DMS153 (cell line): Measurements from ENCODE around the gene TADA3.
"Not testable (repeated sequence)": the region's sequence is repeated elsewhere in the genome, so short reads cannot be mapped to it uniquely, and the experiment has no call there.

Experiments
- DNase-seq: peaks from one replicate; lab custom pipeline; 2025; lab: John Stamatoyannopoulos, UW

The TADA3 gene

GRCh38 chr3:9783954-9784353, 8.3 kb downstream of the TADA3 start:
- DNase-seq: no peak

GRCh38 chr3:9782770-9783169, 9.5 kb downstream of the TADA3 start:
- DNase-seq: no peak

DNA sequence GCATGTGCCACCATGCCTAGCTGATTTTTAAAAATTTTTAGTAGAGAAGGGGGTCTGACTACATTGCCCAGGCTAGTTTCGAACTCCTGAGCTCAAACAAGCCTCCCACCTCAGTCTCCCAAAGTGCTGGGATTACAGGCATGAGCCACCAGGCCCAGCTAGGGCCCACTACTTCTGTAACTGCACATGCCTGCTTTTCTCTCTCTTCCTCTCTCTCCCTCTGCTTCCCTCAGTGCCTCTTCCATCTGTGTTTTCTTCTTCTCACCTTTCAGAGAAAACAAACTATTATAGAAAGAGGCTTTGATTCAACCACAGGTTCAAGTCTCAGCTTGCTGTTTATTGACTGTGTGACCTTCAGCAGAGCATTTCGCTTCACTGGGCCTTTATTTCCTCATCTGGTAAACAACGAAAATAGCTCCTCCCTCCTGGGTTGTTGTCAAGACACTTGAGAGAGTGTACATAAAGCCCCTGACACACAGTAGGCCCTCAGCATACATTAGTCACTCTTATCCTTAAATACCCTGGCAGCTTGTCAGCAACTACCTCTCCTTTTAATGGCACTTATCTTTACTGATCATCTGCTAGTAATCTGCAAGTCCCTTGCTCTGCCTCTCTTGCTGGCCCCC, 10.2 kb downstream of the TADA3 start:
- DNase-seq: peak; percentile 6

DNA sequence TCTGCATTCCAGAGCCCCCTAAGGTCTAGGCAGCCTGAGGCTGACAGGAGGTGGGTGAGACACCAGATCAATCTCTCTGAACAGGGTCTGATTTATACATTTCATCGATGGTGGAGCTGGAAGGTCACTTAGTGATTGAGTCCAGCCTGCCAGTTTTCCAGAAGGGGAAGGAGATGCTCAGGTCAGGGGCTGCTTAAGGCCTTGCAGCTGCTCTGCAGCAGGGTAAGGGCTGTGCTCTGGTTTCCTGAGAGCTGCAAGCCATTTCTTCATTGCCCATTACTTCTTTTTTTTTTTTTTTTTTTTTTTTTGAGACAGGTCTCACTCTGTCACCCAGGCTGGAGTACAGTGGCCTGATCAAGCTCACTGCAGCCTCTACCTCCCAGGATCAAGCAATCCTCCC, 10.7 kb downstream of the TADA3 start:
- no peak for DNase-seq

- DNase-seq: no peak
These were observed 11.4 kb downstream of the TADA3 start for GRCh38 chr3:9780910-9781309.

DNA sequence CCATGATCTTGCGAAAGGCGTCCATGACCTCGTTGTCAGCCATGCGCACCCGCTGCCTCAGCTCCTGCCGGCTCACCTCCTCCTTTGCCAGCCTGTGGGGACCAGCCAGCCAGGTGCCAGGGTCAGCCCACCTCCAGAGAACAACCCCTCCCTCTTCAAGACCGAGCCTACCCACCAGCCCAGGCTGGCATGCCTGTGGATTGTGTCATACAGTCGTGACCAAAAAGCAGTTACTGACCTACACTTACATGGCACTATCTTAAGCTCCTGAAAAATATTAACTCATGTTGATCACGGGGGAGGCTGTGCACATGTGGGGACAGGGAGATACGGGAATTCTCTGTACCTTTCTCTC, 11.8 kb downstream of the TADA3 start:
- DNase-seq: no peak

GRCh38 chr3:9779721-9780457, 12.4 kb downstream of the TADA3 start:
- no peak for DNase-seq

- DNase-seq: no peak
These were observed 13.1 kb downstream of the TADA3 start for GRCh38 chr3:9779075-9779593.

DNA sequence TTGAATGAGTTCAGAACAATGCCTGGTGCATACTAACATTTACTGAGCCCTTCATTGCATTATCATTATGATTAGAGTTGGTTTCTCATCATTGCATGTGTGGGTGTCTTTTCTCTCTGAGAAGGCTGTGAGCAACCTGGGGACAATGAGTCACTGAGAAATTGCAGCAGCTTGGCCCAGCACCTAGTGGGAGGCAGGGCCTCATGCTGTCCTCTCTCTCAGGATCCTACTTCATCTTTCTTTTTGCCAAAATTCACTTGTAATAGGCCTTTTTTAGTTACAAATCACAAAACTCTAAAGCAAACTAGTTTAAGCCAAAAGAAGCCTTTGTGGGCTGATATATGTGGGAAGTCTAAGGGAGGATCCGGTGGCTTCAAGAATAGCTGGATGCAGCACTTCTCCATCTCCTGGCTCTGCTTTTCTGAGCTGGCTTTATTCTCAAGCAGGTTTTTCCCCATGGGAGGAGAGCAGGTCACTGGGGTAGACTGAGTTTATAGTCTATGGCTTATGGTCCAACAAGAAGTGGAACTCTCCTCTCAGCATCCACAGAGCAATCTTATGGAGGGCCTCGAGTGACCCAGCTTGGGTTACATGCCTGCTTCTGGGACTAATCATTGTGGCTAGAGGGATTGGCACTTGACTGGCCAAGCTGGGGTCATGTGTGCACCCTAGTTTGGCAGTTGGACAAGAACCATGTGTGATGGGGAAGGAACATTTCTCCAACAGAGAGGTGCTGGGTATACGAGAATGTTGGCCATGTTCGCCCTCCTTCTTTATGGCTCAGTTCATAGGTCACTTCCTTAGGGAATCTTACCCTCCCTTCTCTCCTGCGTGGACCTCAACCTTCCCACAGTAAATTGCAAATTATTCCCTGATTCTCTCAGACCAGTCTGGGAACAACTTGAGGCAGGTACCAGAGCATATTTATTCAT, 13.9 kb downstream of the TADA3 start:
- no peak for DNase-seq

GRCh38 chr3:9777694-9778021, 14.6 kb downstream of the TADA3 start:
- no peak for DNase-seq

DNA sequence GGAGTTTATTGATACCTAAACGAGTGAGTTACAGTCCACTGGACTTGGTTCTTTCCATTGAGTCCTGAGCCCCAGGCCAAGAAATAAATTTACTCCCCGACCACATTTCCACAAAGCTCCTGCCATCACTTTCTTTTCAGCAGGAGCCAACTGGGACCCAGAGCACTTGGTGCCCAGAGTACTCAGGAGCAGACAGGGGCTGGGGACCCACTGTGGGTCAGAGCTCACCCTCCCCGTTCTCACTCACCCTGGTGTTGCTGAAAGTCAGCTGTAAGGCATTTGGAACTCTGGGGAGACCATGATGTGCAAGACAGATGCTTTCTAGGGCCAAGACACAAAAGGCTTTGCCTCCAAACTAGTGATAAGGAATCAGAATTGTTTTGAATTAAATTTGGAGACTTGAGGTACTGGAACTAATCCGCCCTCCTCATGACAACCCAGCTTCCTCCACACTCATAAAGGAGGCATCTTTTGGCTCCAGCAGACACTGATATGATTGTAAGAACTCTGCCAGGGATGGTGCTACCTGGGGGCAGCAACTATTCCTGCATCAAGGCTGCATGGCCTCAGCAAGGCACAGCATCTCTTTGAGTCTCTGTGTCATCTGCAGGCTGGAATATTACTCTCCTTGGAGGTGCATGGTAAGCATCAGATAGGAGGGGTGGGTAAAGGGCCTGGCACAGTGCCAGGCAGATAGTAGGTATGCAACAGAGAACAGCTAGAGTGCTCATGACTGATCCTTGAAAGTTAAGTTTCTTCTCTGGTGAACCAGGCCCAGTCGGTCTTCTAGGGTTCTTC, 15.2 kb downstream of the TADA3 start:
- DNase-seq: no peak

- DNase-seq: not testable (repeated sequence)
These were observed 21.3 kb downstream of the TADA3 start for GRCh38 chr3:9771007-9771406.

DNA sequence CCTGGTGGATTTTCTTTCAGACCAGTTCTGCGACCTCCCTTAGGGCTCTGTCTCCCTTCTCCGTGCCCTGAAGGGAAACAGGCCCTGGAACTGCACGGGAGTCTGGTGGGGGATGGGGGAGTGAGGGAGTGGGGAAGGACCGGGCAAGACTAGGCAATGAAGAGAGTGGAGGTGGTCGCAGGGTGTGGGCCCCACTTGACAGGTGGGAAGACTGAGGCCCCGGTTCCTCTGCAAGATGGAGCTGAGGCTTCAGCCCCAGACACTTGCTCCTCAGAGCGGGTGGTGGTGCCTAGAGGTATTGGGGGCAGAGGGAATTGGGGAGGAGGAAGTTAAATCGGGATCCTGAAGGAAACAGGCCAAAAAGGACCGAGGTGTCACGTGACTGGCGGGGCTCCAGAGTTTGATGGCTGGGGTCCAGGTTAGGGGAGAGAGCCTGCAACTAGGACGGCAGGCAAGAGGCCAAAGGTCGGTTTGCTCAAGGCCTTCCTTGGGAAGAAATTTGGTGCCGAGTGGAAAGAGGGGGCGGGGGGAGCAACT, 21.9 kb downstream of the TADA3 start:
- no peak for DNase-seq

GRCh38 chr3:9769426-9770275, 22.6 kb downstream of the TADA3 start, which contains the start of gene CAMK1:
Gene CAMK1 (minus strand): TSS chr3:9769947. CDS start chr3:9767749, 2,198 bp downstream.
- peak; percentile 1 for DNase-seq

- no peak for DNase-seq
These were observed 23.3 kb downstream of the TADA3 start for GRCh38 chr3:9769012-9769411.

GRCh38 chr3:9768141-9768775, 24.0 kb downstream of the TADA3 start:
- no peak for DNase-seq

DNA sequence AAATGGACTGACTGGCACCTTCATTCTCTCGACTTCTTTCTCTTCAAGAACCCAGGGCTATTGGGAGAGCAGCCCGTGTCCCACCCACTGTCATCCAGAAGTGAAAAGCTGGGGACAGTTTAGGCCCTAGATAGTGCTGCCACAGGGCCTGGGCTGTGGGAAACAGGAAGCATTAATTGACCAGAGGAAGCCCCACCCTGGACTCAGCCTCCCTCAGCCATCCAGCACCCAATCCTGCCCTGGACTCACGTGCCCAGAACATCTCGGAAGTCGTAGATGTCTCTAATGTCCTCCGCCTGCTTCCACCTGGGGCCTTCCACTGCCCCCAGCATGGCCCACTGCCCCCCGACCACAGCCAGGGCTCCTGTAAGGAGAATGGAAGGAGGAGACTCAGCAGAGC, 24.9 kb downstream of the TADA3 start:
- no peak for DNase-seq

GRCh38 chr3:9765865-9766264, 26.4 kb downstream of the TADA3 start:
- DNase-seq: no peak

GRCh38 chr3:9762871-9763270, 29.4 kb downstream of the TADA3 start:
- no peak for DNase-seq

GRCh38 chr3:9761919-9762318, 30.4 kb downstream of the TADA3 start:
- DNase-seq: no peak
